PC-3 (cell line): Measurements from ENCODE around the gene IL1RAP. TPM values are rescaled to one million over a fixed set of nuclear protein-coding genes. Genes with fewer than 3 reads are reported as not detected.

Experiments used
- ATAC-seq: fragments of 200-7000 bp; cut with Tn5 transposase; 2 replicates; pipeline ENCODE4 v1.9.1; 2020; ENCODE audit warnings: mild to moderate bottlenecking, moderate library complexity
- BruUV-seq: library from RNA; stranded (reverse); fragments of 400-500 nt; replicated peaks from 2 replicates; lab custom pipeline; 2021; lab: Mats Ljungman, UMichigan
- CTCF ChIA-PET: fragments of 300-600 bp; sonication (Branson Sonifier 250); formaldehyde crosslinking; loops from one replicate; lab custom pipeline; 2022; ENCODE audit warnings: antibody characterized with exemption; lab: Charles Lee
- POLR2A ChIA-PET: fragments of 300-600 bp; sonication (Branson Sonifier 250); formaldehyde crosslinking; loops from one replicate; lab custom pipeline; 2022; ENCODE audit warnings: antibody characterized with exemption; ENCODE audit not compliant: unreplicated experiment; lab: Charles Lee
- DNase-seq: peaks from one replicate; pipeline ENCODE4 v3.0.0-alpha.2; 2015
- H2AFZ ChIP-seq: fragments of 300-600 bp; sonication (generic); 2 replicates; pipeline ENCODE4 v1.6.0; 2016; ENCODE audit warnings: antibody characterized with exemption, low read length
- H3F3A ChIP-seq: fragments of 300-600 bp; sonication (generic); one replicate; pipeline ENCODE4 v1.6.0; 2017; ENCODE audit warnings: antibody characterized with exemption, low read length, control low read depth, mild to moderate bottlenecking; ENCODE audit not compliant: unreplicated experiment
- H3K27ac ChIP-seq: fragments of 300-600 bp; sonication (generic); 2 replicates; pipeline ENCODE4 v1.5.1; 2016; ENCODE audit warnings: mild to moderate bottlenecking, low read length
- H3K27me3 ChIP-seq: fragments of 300-600 bp; sonication (generic); 2 replicates; pipeline ENCODE4 v1.6.1; 2016; ENCODE audit warnings: low read length, mixed read lengths
- H3K36me3 ChIP-seq: fragments of 300-600 bp; sonication (generic); 2 replicates; pipeline ENCODE4 v1.6.1; 2016; ENCODE audit warnings: low read depth, mixed run types, low read length, mixed read lengths
- H3K4me1 ChIP-seq: fragments of 300-600 bp; sonication (generic); 2 replicates; pipeline ENCODE4 v1.5.1; 2016; ENCODE audit warnings: low read length; ENCODE audit not compliant: insufficient read depth
- H3K4me2 ChIP-seq: fragments of 300-600 bp; sonication (generic); 2 replicates; pipeline ENCODE4 v1.6.0; 2016; ENCODE audit warnings: low read length
- H3K4me3 ChIP-seq: fragments of 300-600 bp; sonication (generic); 2 replicates; pipeline ENCODE4 v1.5.1; 2016; ENCODE audit warnings: mild to moderate bottlenecking, low read length, mixed read lengths
- H3K79me2 ChIP-seq: fragments of 300-600 bp; sonication (generic); 2 replicates; pipeline ENCODE4 v1.6.1; 2017; ENCODE audit warnings: low read length, mixed read lengths
- H3K9ac ChIP-seq: fragments of 300-600 bp; sonication (generic); 2 replicates; pipeline ENCODE4 v1.6.0; 2016; ENCODE audit warnings: mild to moderate bottlenecking, low read length
- H3K9me2 ChIP-seq: fragments of 300-600 bp; sonication (generic); replicated peaks from 2 replicates; pipeline ENCODE4 v1.6.1; 2016; ENCODE audit warnings: mixed run types, low read length, mixed read lengths
- H3K9me3 ChIP-seq: fragments of 300-600 bp; sonication (generic); 2 replicates; pipeline ENCODE4 v1.6.1; 2016; ENCODE audit warnings: low read length, mixed read lengths
- H4K20me1 ChIP-seq: fragments of 300-600 bp; sonication (generic); 2 replicates; pipeline ENCODE4 v1.6.1; 2016; ENCODE audit warnings: low read length, mixed read lengths
- CTCF ChIP-seq: fragments of 300-600 bp; sonication (generic); conservative IDR thresholded peaks from 2 replicates; pipeline ENCODE4 v1.5.1; 2017; ENCODE audit warnings: antibody characterized with exemption, low read depth, mild to moderate bottlenecking, low read length
- EZH2 ChIP-seq: fragments of 300-600 bp; sonication (generic); IDR thresholded peaks from one replicate; pipeline ENCODE4 v1.6.1; 2017; ENCODE audit warnings: antibody characterized with exemption, mild to moderate bottlenecking, low read length; ENCODE audit not compliant: unreplicated experiment
- EZH2phosphoT487 ChIP-seq: fragments of 300-600 bp; sonication (generic); IDR thresholded peaks from 2 replicates; pipeline ENCODE4 v1.6.1; 2018; ENCODE audit warnings: mild to moderate bottlenecking, antibody characterized with exemption, low read length, borderline replicate concordance
- intact Hi-C: fragments of 100-400 bp; cut with micrococcal nuclease; formaldehyde crosslinking; loops from 2 replicates; pipeline ENCODE4 v1.9.0; 2023
- total RNA-seq: library from RNA; depleted of rRNA; stranded (reverse); fragments of >200 nt; gene quantifications from 2 replicates; pipeline ENCODE4 v1.2.3, GENCODE V29; 2014

IL1RAP gene
- total RNA-seq, 1 experiment from 2014 or later = 5.0 TPM

DNA sequence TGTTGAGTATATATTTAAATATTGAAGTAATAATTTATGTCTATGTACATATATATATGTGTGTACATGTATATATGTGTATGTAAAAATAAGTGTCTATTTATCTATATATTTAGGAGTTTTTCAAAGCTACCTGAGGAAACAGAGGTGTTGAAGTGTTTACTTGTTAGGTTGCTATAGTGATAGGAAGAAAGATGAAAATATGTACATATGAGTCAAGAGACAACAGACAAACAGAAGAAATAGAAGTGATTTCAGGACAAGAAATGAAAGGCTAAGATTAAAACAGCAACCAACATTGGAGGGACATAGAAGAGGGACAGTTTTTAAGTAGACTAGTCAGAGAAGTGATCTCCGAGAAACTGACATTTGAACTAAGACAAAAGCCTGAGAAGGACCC lies 11.1 kb downstream of the IL1RAP start:
- no peaks in the 10 kb centered on the region for H4K20me1 ChIP-seq
- DNase-seq (no peak), ATAC-seq (no peak)
- intact Hi-C loops = no loop called here
- ChIA-PET POLR2A (no interaction called here), CTCF (no interaction called here)
- H3K4me1 ChIP-seq = peaks cover 38% of the 10 kb centered on the region
- BruUV-seq = no TSS peak
- H3K9ac ChIP-seq = no peak overlapping the region
- no peak for TF ChIP-seq EZH2phosphoT487
- no peak for TF ChIP-seq EZH2
- no peak for TF ChIP-seq CTCF
- H3K27ac ChIP-seq = no peak overlapping the region
- no peak overlapping the region for H3K4me2 ChIP-seq
- no peaks in the 10 kb centered on the region for H3K9me2 ChIP-seq
- H3K79me2 ChIP-seq = no peaks in the 10 kb centered on the region
- no peak overlapping the region for H2AFZ ChIP-seq
- no peak overlapping the region for H3K4me3 ChIP-seq
- H3K9me3 ChIP-seq = no peaks in the 10 kb centered on the region
- H3K27me3 ChIP-seq = no peaks in the 10 kb centered on the region
- H3F3A ChIP-seq = no peaks in the 10 kb centered on the region
- H3K36me3 ChIP-seq = no peaks in the 10 kb centered on the region

GRCh38 chr3:190525634-190526033 lies 11.7 kb downstream of the IL1RAP start:
- Histone ChIP-seq H3F3A (no peaks in the 10 kb centered on the region), H4K20me1 (no peaks in the 10 kb centered on the region), H3K9me2 (no peaks in the 10 kb centered on the region), H3K79me2 (no peaks in the 10 kb centered on the region), H3K36me3 (no peaks in the 10 kb centered on the region), H3K9ac (no peak overlapping the region), H3K4me3 (no peak overlapping the region), H3K4me2 (no peak overlapping the region), H3K27ac (no peak overlapping the region), H3K9me3 (no peaks in the 10 kb centered on the region), H3K27me3 (no peaks in the 10 kb centered on the region), H3K4me1 (peaks cover 31% of the 10 kb centered on the region), H2AFZ (no peak overlapping the region)
- no TSS peak for BruUV-seq
- intact Hi-C loops = no loop called here
- CTCF ChIA-PET = interaction anchor here (0.5 kb wide), 1 partner anchor 532 kb away, joined by 3 read pairs; no protein-coding TSS in a partner anchor
- ATAC-seq = no peak
- DNase-seq = no peak
- TF ChIP-seq CTCF (no peak), EZH2 (no peak), EZH2phosphoT487 (no peak)
- POLR2A ChIA-PET = no interaction called here

DNA sequence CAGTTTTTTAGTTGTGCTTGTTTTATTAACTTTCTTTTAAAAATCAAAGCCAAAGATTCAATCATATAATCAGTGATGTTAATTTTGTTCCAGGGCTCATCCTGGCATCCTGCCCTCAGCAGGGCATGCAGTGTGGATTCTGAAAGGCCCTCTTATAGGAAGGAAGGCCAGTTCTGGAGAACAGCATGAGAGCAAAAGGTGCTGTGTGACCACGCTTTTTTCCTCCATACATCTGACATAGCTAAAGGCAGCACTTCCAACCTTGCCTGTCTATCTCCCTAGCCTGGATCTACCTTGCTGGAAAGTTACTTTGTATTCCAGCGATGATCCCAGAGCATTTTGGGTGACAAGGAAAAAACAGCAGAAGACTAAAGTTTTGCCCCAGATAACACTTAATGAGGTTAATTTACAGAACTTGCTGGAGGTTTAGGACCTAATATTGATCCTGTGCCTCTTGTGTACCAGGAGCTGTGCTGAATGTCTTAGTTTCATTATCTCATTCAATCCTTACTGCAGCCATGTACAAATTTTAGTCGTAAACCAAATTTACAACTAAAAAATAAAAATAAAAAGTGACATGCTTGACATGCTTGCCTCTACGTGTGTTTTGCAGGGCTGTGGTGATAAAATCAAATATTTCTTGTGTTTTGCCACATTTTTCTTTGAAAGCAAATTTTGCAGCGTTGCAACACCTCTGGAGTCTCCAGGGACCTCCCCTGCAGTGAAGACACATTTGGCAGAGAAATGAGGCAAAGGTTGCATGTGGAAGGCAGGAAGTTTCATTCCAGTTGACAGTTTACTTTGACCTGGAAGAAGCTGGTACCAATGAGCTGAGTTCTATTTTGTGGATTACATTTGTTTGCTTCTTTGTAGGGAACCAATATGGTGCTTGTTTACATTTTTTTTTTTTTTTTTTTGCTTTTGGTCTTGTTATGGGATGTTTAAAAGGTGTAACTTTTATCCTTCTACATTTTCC lies 13.2 kb downstream of the IL1RAP start:
- Histone ChIP-seq H3K9me2 (no peaks in the 10 kb centered on the region), H3K4me3 (no peak overlapping the region), H3K4me1 (peaks cover 29% of the 10 kb centered on the region), H2AFZ (no peak overlapping the region), H3K27me3 (no peaks in the 10 kb centered on the region), H3K27ac (no peak overlapping the region), H3K9ac (no peak overlapping the region), H4K20me1 (no peaks in the 10 kb centered on the region), H3K9me3 (no peaks in the 10 kb centered on the region), H3F3A (no peaks in the 10 kb centered on the region), H3K79me2 (no peaks in the 10 kb centered on the region), H3K4me2 (0 out of 2 replicates have a peak overlapping the region, but pooled peaks have one; percentile 7), H3K36me3 (no peaks in the 10 kb centered on the region)
- BruUV-seq = no TSS peak
- no peak for ATAC-seq
- TF ChIP-seq EZH2 (no peak), EZH2phosphoT487 (no peak), CTCF (no peak)
- peak; percentile 11 for DNase-seq
- POLR2A ChIA-PET = no interaction called here
- CTCF ChIA-PET = no interaction called here
- intact Hi-C loops = no loop called here
